HEK293 (cell line): ENCODE data around the gene NEGR1.

Source experiments
- CTCF ChIA-PET: fragments of 350-600 bp; formaldehyde crosslinking; extraction: SDS; loops from one replicate; lab custom pipeline; 2021; ENCODE audit warnings: antibody characterized with exemption; lab: Yijun Ruan, JAX
- POLR2A ChIA-PET: fragments of 300-600 bp; formaldehyde crosslinking; extraction: SDS; loops from one replicate; lab custom pipeline; 2020; ENCODE audit warnings: antibody characterized with exemption, inconsistent platforms; lab: Yijun Ruan, JAX
- H3K27ac ChIP-seq: fragments of 200-500 bp; sonication (Bioruptor generic); 2 replicates; pipeline ENCODE4 v1.5.1; 2014; ENCODE audit warnings: low read depth, low read length, control low read depth, inconsistent platforms; ENCODE audit errors: extremely low read depth
- H3K36me3 ChIP-seq, 2 experiments: fragments of 200-500 bp in 1 of 2; sonication (Bioruptor generic) in 1 of 2; 1 replicate in 1 of 2; 2 replicates in 1 of 2; pipeline ENCODE4 v1.5.1; 2014 to 2017; ENCODE audit warnings: inconsistent platforms in 2 of 2, low read length in 2 of 2; ENCODE audit not compliant: control insufficient read depth in 2 of 2, insufficient read depth in 1 of 2
- H3K4me1 ChIP-seq: fragments of 200-500 bp; sonication (Bioruptor generic); 2 replicates; pipeline ENCODE4 v1.5.1; 2014; ENCODE audit warnings: mild to moderate bottlenecking, low read length, inconsistent platforms; ENCODE audit not compliant: control insufficient read depth, insufficient read depth
- H3K4me3 ChIP-seq: 2 replicates; pipeline ENCODE4 v1.5.1; 2011; ENCODE audit warnings: low read depth, mild to moderate bottlenecking, control low read depth, low read length, moderate library complexity
- H3K9me3 ChIP-seq: fragments of 200-500 bp; sonication (Bioruptor generic); 2 replicates; pipeline ENCODE4 v1.5.1; 2014; ENCODE audit warnings: low read depth, low read length, inconsistent platforms; ENCODE audit not compliant: control insufficient read depth, insufficient read depth
- AEBP2 ChIP-seq: fragments of 450-650 bp; formaldehyde crosslinking; IDR thresholded peaks from 2 replicates; pipeline ENCODE4 v1.5.1; 2016; ENCODE audit warnings: missing biosample characterization, missing genetic modification characterization, borderline replicate concordance
- CTCF ChIP-seq: fragments of 450-650 bp; formaldehyde crosslinking; IDR thresholded peaks from 2 replicates; pipeline ENCODE4 v1.5.1; 2016; ENCODE audit warnings: missing biosample characterization, missing genetic modification characterization
- GLIS1 ChIP-seq: fragments of 450-650 bp; formaldehyde crosslinking; IDR thresholded peaks from 2 replicates; pipeline ENCODE4 v1.5.1; 2016; ENCODE audit warnings: missing biosample characterization, missing genetic modification characterization
- INSM2 ChIP-seq: fragments of 450-650 bp; formaldehyde crosslinking; IDR thresholded peaks from 2 replicates; pipeline ENCODE4 v1.5.1; 2016; ENCODE audit warnings: missing biosample characterization, missing genetic modification characterization
- PATZ1 ChIP-seq: fragments of 450-650 bp; formaldehyde crosslinking; IDR thresholded peaks from 2 replicates; pipeline ENCODE4 v1.5.1; 2016; ENCODE audit warnings: missing biosample characterization, missing genetic modification characterization
- SP2 ChIP-seq: fragments of 450-650 bp; formaldehyde crosslinking; IDR thresholded peaks from 2 replicates; pipeline ENCODE4 v1.5.1; 2016; ENCODE audit warnings: missing biosample characterization, missing genetic modification characterization
- TCF7L2 ChIP-seq: IDR thresholded peaks from 2 replicates; pipeline ENCODE4 v1.6.1; 2011; ENCODE audit warnings: low read depth, mild to moderate bottlenecking, inconsistent platforms, low read length, moderate library complexity, borderline replicate concordance
- YY2 ChIP-seq: fragments of 450-650 bp; formaldehyde crosslinking; IDR thresholded peaks from 2 replicates; pipeline ENCODE4 v1.5.1; 2016; ENCODE audit warnings: missing biosample characterization, missing genetic modification characterization
- ZFHX2 ChIP-seq: fragments of 450-650 bp; formaldehyde crosslinking; conservative IDR thresholded peaks from 2 replicates; pipeline ENCODE4 v1.5.1; 2016; ENCODE audit warnings: missing biosample characterization, missing genetic modification characterization
- ZNF248 ChIP-seq: fragments of 450-650 bp; formaldehyde crosslinking; IDR thresholded peaks from 2 replicates; pipeline ENCODE4 v1.5.1; 2017; ENCODE audit warnings: missing biosample characterization, missing genetic modification characterization
- ZNF624 ChIP-seq: fragments of 450-650 bp; formaldehyde crosslinking; IDR thresholded peaks from 2 replicates; pipeline ENCODE4 v1.5.1; 2017; ENCODE audit warnings: missing biosample characterization, missing genetic modification characterization
- ZNF629 ChIP-seq: fragments of 450-650 bp; formaldehyde crosslinking; IDR thresholded peaks from 2 replicates; pipeline ENCODE4 v1.5.1; 2017; ENCODE audit warnings: missing biosample characterization, missing genetic modification characterization
- ZNF639 ChIP-seq: fragments of 450-650 bp; formaldehyde crosslinking; IDR thresholded peaks from 2 replicates; pipeline ENCODE4 v1.5.1; 2016; ENCODE audit warnings: missing biosample characterization, missing genetic modification characterization
- ZNF654 ChIP-seq: fragments of 450-650 bp; formaldehyde crosslinking; IDR thresholded peaks from 2 replicates; pipeline ENCODE4 v1.5.1; 2016; ENCODE audit warnings: low read depth, missing biosample characterization, missing genetic modification characterization
- ZNF785 ChIP-seq: fragments of 450-650 bp; formaldehyde crosslinking; IDR thresholded peaks from 2 replicates; pipeline ENCODE4 v1.5.1; 2016; ENCODE audit warnings: missing biosample characterization, missing genetic modification characterization

The NEGR1 gene

GRCh38 chr1:71448444-71448843 is 833.9 kb downstream of the NEGR1 start:
- Histone ChIP-seq H3K27ac (no peak overlapping the region), H3K36me3 (no peaks in the 10 kb centered on the region), H3K4me3 (no peak overlapping the region)
- TF ChIP-seq ZFHX2 (tag by site-specific recombination) (no peak), ZNF629 (tag by site-specific recombination) (no peak), PATZ1 (no peak), YY2 (tag by site-specific recombination) (no peak), ZNF248 (tag by site-specific recombination) (no peak), CTCF (tag by site-specific recombination) (no peak), AEBP2 (tag by site-specific recombination) (no peak), ZNF624 (no peak), ZNF654 (tag by site-specific recombination) (no peak), SP2 (tag by site-specific recombination) (no peak)
- TF ChIP-seq, all 188 proteins: peak for 0
- Histone ChIP-seq H3K4me1 (no peaks in the 10 kb centered on the region), H3K9me3 (no peaks in the 10 kb centered on the region)
- ChIA-PET POLR2A (no interaction called here), CTCF (no interaction called here)

- POLR2A ChIA-PET = no interaction called here
- CTCF ChIA-PET = no interaction called here
Measured at GRCh38 chr1:71438626-71439025, 843.7 kb downstream of the NEGR1 start.

More at GRCh38 chr1:71438626-71439025, 843.7 kb downstream of the NEGR1 start:
- H3K27ac ChIP-seq = no peak overlapping the region
- no peaks in the 10 kb centered on the region for H3K36me3 ChIP-seq
- H3K9me3 ChIP-seq = no peaks in the 10 kb centered on the region
- no peaks in the 10 kb centered on the region for H3K4me1 ChIP-seq
- H3K4me3 ChIP-seq = no peak overlapping the region
- TF ChIP-seq GLIS1 (tag by site-specific recombination) (no peak), TCF7L2 (no peak), INSM2 (tag by site-specific recombination) (no peak), ZNF785 (tag by site-specific recombination) (no peak), ZNF639 (tag by site-specific recombination) (no peak)
